Measurements from ENCODE around the gene CDH18. TPM values are rescaled to one million over a fixed set of nuclear protein-coding genes. Genes with fewer than 3 reads are reported as not detected.

Gene CDH18
- total RNA-seq, 1 donor from 2014 or later, result not detected

DNA sequence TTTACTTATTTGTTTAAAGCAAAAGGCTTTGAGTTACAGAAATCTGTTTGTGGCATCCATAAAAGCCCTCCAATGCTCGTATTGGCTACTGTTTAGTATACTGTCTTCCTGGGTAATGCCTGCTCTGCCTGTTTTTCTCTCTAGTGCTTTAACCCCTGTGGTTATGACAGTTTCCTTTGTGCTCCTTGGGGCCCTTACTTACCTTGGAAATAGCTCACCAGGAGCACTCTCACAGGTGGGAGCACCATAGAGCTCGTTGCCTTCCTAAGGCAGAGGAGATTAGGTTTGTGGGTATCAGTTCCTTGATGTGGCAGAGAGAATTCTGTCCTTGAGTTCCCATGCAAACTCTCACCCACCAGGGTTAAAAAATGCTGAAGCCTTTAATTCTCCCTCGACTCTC, 242.8 kb downstream of the CDH18 start:
- no peak for DNase-seq (ENCODE audit: low spot score)

GRCh38 chr5:19739671-19740070, 248.3 kb downstream of the CDH18 start:
- no peak for DNase-seq (ENCODE audit: low spot score)

GRCh38 chr5:19734776-19735175, 253.2 kb downstream of the CDH18 start:
- DNase-seq (ENCODE audit: low spot score), result no peak

DNA sequence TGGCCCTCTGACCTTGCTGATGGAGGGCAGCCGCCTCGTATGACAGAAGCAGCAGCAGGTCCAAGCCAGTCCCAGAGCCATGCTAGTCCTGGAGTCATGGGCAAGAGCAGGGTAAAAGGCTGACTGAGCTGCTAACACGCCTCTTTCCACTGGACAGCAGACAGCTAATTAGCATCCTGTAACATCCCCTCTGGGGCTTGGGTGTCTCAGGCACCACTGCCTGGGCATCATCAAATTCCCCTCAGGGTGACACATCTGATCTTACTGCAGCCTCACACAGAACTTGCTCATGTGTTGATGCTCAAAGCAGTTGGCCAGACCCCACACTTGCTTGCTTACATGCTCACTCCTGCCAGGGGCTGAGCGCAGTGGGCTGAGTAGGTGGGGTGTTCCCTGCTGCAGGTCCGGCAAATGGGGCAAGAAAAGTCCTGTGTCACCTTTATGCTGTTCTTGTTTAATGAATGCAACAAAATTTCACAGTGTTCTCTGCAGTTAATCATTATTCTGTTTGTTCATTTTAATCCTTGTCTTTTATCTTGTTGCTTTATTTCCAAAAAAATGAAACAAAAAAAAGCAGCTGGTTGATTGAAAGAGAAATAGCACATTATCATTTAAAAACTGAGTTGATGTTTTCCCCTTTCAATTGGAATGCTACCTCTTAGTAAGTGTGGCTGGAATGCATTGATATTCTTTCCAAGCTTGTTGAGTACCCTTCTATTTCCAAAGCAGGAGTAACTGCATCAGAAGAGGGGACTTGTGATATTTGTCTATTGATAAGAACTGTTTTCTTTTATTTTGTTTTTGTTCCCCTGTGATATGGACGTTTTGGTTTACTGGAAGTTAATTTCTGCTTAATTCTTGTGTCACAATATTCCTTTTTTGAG, 254.1 kb downstream of the CDH18 start:
- DNase-seq (ENCODE audit: low spot score), result no peak

DNA sequence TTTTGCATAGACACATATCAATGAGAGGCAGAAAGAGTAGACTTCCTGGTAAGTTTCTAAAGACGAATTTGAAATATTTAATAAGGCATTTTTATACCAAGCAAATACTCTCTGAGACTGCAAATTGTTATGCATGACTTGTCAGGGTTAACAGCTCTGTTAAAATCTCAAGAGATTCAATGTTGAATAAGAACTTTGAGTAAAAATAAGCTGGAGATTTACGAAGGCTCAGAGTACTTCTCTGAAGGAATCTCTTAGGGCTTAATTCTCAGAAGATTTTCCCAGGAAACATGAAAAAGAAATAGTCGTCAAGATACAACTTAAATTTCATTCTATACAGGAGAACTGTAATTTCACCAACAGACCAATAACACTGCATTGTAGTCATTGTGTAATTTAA, 259.4 kb downstream of the CDH18 start:
- DNase-seq (ENCODE audit: low spot score), result no peak

DNA sequence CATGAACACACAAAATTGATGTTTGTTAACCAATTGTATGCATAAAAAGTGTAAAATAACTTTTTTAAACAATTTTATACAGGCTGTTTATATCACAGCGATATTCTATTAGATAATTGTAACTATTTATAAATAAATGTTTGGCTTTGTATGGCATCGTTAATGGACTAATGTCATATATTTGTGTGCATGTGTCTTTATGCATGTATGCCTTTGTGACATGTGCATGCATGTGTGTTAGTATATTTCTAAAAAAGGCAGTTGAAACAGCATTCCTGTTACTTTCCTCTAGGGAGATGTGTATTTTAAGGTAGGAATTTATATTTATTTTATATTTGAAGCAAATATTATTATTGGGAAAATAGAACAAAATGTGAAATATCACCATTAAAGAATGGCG, 268.9 kb downstream of the CDH18 start:
- no peak for DNase-seq (ENCODE audit: low spot score)

- no peak for DNase-seq (ENCODE audit: low spot score)
Observed at GRCh38 chr5:19713740-19714139, 274.3 kb downstream of the CDH18 start.

GRCh38 chr5:19709403-19709802, 278.6 kb downstream of the CDH18 start:
- DNase-seq (ENCODE audit: low spot score), result no peak

DNA sequence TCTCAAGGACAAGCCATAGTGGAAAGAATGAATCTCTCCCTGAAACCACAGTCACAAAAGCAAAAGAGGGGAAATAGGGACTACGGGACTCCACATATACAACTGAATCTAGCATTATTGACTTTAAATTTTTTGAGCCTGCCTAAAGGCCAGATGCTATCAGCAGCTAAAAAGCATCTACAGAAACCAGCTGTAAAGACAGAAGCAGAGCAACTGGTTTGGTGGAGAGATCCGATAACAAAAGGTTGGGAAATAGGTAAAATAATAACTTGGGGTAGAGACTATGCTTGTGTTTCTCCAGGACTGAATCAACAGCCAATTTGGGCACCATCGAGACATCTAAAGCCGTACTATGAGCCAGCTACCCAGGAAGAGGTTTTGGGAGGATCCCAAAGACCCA, 281.2 kb downstream of the CDH18 start:
- no peak for DNase-seq (ENCODE audit: low spot score)

- DNase-seq (ENCODE audit: low spot score), result no peak
Observed at GRCh38 chr5:19701731-19702130, 286.3 kb downstream of the CDH18 start.

- no peak for DNase-seq (ENCODE audit: low spot score)
Observed at GRCh38 chr5:19694949-19695611, 292.9 kb downstream of the CDH18 start.

GRCh38 chr5:19690978-19691377, 297.0 kb downstream of the CDH18 start:
- no peak for DNase-seq (ENCODE audit: low spot score)

DNA sequence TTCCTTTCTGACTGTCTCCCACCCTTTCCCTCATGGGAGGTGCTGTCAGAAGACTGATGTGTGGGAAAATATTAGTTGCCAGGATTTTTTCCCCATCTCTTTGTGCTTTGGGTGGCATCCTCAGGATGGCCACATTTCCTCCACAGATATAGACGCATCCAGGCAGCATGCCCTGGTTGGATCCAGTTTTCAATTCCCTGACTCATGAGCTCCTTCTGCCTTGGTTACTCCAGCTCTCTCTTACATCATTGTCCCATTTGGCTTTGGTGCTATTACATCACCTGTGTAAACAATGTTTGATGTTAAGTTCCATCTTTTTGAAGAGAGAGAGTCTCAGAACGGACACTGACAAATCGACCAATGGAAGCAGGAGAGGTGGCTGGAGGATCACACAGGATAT, 302.5 kb downstream of the CDH18 start:
- DNase-seq (ENCODE audit: low spot score), result no peak

DNA sequence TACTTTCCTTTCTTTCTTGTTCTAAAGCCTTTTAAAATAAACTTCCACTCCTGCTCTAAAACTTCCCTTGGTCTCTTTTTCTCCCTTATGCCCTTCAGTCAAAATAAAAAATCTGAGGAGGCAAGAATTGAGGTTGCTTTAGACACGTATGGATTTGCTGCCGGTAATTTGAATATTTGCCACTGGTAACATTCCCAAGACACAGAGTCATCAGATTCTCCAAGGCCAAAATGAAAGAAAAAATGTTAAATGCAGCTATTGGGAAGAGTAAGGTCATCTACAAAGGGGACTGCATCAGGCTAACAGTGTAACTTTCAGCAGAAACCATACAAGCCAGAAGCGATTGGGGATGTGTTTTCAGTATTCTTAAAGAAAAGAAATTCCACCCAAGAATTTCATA, 311.1 kb downstream of the CDH18 start:
- no peak for DNase-seq (ENCODE audit: low spot score)

DNA sequence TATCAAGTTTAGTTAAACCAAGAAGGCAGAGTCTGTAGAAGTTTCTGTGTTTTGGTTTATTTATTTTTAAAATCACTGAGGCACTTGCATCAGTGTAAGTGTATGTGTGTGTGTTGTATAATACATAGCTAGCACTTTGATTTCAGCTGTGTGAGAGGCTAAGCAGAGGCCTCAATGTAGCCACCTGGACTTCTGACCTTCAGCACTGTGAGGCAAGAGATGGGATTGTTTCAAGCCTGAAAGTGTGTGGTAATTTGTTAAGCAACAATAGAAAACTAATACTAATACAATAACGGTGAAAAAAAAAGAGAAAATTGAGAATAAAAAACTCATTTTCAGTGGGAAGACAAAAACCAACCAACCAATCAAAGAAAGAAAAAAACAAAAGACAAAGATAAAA, 327.3 kb downstream of the CDH18 start:
- DNase-seq (ENCODE audit: low spot score), result no peak

GRCh38 chr5:19655627-19656026, 332.4 kb downstream of the CDH18 start:
- no peak for DNase-seq (ENCODE audit: low spot score)

DNA sequence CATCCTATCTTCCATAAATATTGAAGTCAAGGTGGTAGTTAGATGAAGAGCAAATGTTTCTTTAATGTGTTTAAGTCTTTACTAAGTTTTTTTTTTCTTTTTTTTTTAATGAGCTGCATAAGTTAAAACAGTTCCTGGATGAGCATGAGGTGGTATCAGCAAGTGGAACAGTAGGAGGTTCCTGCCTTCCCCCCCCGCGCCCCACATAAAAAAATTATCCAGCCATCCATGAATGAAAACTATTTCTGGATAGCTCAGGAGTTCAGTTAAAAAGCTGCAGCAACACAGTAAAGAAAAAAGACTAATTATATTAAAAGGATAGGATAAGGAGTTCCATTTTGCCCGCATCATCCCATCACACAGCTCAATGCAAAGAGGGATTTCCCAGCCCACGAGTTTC, 349.5 kb downstream of the CDH18 start:
- no peak for DNase-seq (ENCODE audit: low spot score)

DNA sequence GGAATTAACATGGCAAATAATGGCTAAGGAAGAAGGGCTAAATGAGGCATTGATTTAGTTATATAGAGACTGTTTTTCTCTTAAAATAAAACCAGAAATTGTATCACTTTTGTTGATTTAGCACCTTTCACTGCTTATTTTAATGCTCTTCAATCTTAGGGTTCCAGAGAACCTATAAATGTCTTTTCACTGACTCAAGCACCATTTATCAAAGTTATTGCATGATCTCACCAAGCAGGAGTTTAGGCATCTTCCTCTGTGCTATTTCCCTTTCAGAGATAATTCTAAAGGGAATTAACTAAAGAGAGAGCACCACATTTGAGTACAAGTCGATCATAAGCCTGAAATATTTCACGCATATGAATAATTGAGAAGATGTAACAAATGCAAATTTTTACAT, 357.1 kb downstream of the CDH18 start:
- DNase-seq (ENCODE audit: low spot score), result no peak

GRCh38 chr5:19626211-19626610, 361.8 kb downstream of the CDH18 start:
- no peak for DNase-seq (ENCODE audit: low spot score)

DNA sequence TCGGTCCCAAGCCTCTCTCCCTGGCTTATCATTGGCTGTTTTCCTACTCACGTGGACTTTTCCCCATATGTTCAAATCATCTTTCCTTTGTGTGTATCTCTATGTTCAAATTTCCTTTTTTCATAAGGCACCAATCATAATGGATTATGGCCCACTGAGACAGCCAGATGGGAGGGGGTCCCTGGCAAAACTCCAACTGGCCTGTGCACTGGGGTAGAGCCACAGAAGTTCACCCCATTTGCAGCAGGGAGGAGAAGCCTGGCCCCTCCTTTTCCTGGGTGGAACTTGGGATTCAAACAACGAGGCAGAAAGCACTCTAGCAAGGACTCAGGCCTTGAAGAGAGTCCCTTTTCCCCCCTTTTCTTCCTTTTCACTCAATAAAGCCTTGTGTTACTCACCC, 362.4 kb downstream of the CDH18 start:
- DNase-seq (ENCODE audit: low spot score), result no peak

DNA sequence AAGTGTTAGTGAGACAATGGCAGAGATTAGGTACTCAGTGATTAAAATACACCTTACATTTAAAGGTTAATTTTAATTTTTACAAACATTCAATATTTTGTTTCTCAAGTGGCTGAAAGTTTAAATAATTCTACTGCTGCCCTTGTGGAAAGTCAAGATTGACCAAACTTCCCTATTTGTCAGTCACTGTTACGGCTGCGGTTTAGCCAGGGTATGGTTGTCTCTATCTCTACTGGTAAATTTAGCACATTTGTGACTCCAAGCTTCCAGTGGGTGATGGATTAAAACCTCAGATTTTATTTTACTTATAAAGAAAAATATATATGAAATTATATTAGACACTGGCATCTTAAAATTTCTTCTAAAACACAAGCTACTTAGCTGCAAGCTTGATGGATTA, 368.4 kb downstream of the CDH18 start:
- no peak for DNase-seq (ENCODE audit: low spot score)

- DNase-seq (ENCODE audit: low spot score), result no peak
Observed at GRCh38 chr5:19616701-19617215, 371.2 kb downstream of the CDH18 start.

GRCh38 chr5:19615661-19616060, 372.3 kb downstream of the CDH18 start:
- DNase-seq (ENCODE audit: low spot score), result no peak
